ENCODE data around the gene SNRNP40. TPM values are rescaled to one million over a fixed set of nuclear protein-coding genes. Genes with fewer than 3 reads are reported as not detected.

Gene SNRNP40
- total and polyA plus RNA-seq, 2 of the 13 experiments (the other 11 are each of a cell fraction or from before 2014, with no cell fraction given) = 51.0 to 147 TPM

GRCh38 chr1:31297277-31298247 is 974 bp upstream of the SNRNP40 start (continued):
- TF ChIP-seq MTERF4 (CRISPR knock-in tag; IDR thresholded peaks at IDR 0.05) (peak; percentile 72; the same call in 1 of the 2 replicates), ZMYM2 (CRISPR knock-in tag; IDR thresholded peaks at IDR 0.05) (no peak), NR2F6 (IDR thresholded peaks at IDR 0.05) (no peak), NR2F6 (CRISPR knock-in tag; IDR thresholded peaks at IDR 0.05) (no peak), HNRNPK (IDR thresholded peaks at IDR 0.05; ENCODE audit: low read depth, low read length, poor library complexity, severe bottlenecking) (no peak), THAP11 (CRISPR knock-in tag; IDR thresholded peaks at IDR 0.05) (no peak), ZNF704 (CRISPR knock-in tag; IDR thresholded peaks at IDR 0.05; ENCODE audit: borderline replicate concordance) (no peak), ZNF34 (CRISPR knock-in tag; IDR thresholded peaks at IDR 0.05; ENCODE audit: borderline replicate concordance) (no peak), MEIS1 (CRISPR knock-in tag; IDR thresholded peaks at IDR 0.05; ENCODE audit: borderline replicate concordance) (peak; percentile 38; the same call in 1 of the 2 replicates), ZNF816 (CRISPR knock-in tag; IDR thresholded peaks at IDR 0.05; ENCODE audit: borderline replicate concordance) (no peak), ETV6 (CRISPR knock-in tag; conservative IDR thresholded peaks at IDR 0.05) (0 out of 2 replicates have a peak, but pooled peaks have one; percentile 17), FOSL2 (CRISPR knock-in tag; IDR thresholded peaks at IDR 0.05) (no peak), ZNF724P (CRISPR knock-in tag; IDR thresholded peaks at IDR 0.05; ENCODE audit: borderline replicate concordance) (no peak), PAWR (CRISPR knock-in tag; IDR thresholded peaks at IDR 0.05; ENCODE audit: borderline replicate concordance) (0 out of 2 replicates have a peak, but pooled peaks have one; percentile 90), PHF5A (CRISPR knock-in tag; IDR thresholded peaks at IDR 0.05; ENCODE audit: low read depth, unreplicated experiment) (no peak), ZNF703 (CRISPR knock-in tag; IDR thresholded peaks at IDR 0.05; ENCODE audit: borderline replicate concordance) (no peak), ZNF138 (CRISPR knock-in tag; IDR thresholded peaks at IDR 0.05; ENCODE audit: low read depth) (no peak), TMF1 (CRISPR knock-in tag; IDR thresholded peaks at IDR 0.05; ENCODE audit: low read depth) (no peak), ZNF18 (CRISPR knock-in tag; IDR thresholded peaks at IDR 0.05; ENCODE audit: insufficient replicate concordance) (peak; percentile 36), NCOA1 (CRISPR knock-in tag; IDR thresholded peaks at IDR 0.05) (peak; percentile 19; the same call in 1 of the 2 replicates), HNRNPH1 (optimal IDR thresholded peaks at IDR 0.05; ENCODE audit: low read depth, low read length) (no peak), AGO1 (IDR thresholded peaks at IDR 0.05; ENCODE audit: low read depth, low read length, poor library complexity, severe bottlenecking) (no peak), SNAPC2 (CRISPR knock-in tag; IDR thresholded peaks at IDR 0.05) (no peak), ZFX (CRISPR knock-in tag; IDR thresholded peaks at IDR 0.05; ENCODE audit: low read depth) (0 out of 2 replicates have a peak, but pooled peaks have one; percentile 18), SIN3B (IDR thresholded peaks at IDR 0.05; ENCODE audit: low read length) (no peak), NONO (IDR thresholded peaks at IDR 0.05) (no peak), NONO (CRISPR knock-in tag; conservative IDR thresholded peaks at IDR 0.05) (0 out of 2 replicates have a peak, but pooled peaks have one; percentile 3)

Measured in HepG2 (cell line).